ENCODE data around the gene MED22. TPM values are rescaled to one million over a fixed set of nuclear protein-coding genes. Genes with fewer than 3 reads are reported as not detected.
A peak's percentile ranks its signal among the peaks of the same experiment; 100 is the strongest.

Gene MED22
- total RNA-seq, 3 donors from 2014 or later (not counting 1 experiment from before 2014, with no cell fraction given): 23.8 to 37.0 (median 28.1) TPM

DNA sequence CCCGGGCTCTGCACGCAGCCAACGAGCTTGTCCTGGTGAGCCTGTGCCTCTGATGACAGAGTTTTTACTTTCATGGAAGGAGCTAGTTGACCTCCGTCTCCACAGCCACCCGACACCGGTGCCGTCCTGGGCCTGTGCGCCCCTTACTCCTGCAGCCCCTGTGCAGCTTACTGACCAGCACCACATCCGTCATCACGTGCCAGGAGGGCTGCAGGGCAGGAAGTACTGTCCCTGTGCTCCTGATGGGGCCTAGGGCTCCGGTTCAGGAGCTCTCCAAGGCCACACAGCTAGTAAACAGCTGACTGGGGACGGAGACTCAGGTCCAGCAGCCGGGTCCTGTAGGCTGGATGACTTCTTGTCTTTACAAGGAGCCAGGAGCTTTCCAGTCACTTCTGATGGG lies 38.4 kb upstream of the MED22 start:
- no peaks in the 10 kb centered on the region for H3K36me3 Mint-ChIP-seq
- Histone ChIP-seq H3K27ac (ENCODE audit: low read length) (no peak overlapping the region), H3K4me1 (ENCODE audit: control insufficient read depth, insufficient read depth, low read length) (no peaks in the 10 kb centered on the region), H3K4me3 (ENCODE audit: low read length) (no peak overlapping the region), H3K9me3 (ENCODE audit: control insufficient read depth, insufficient read depth, low read length) (no peaks in the 10 kb centered on the region), H3K36me3 (ENCODE audit: control insufficient read depth, insufficient read depth, low read length) (no peaks in the 10 kb centered on the region), H3K27me3 (ENCODE audit: control insufficient read depth, insufficient read depth, low read length) (no peaks in the 10 kb centered on the region)
- WGBS (ENCODE audit: insufficient coverage): 89% methylated on average over 13 of the region's 13 CpGs
- no peak for DNase-seq
- no peaks in the 10 kb centered on the region for H3K4me1 Mint-ChIP-seq
- TF ChIP-seq, protein P1, sequence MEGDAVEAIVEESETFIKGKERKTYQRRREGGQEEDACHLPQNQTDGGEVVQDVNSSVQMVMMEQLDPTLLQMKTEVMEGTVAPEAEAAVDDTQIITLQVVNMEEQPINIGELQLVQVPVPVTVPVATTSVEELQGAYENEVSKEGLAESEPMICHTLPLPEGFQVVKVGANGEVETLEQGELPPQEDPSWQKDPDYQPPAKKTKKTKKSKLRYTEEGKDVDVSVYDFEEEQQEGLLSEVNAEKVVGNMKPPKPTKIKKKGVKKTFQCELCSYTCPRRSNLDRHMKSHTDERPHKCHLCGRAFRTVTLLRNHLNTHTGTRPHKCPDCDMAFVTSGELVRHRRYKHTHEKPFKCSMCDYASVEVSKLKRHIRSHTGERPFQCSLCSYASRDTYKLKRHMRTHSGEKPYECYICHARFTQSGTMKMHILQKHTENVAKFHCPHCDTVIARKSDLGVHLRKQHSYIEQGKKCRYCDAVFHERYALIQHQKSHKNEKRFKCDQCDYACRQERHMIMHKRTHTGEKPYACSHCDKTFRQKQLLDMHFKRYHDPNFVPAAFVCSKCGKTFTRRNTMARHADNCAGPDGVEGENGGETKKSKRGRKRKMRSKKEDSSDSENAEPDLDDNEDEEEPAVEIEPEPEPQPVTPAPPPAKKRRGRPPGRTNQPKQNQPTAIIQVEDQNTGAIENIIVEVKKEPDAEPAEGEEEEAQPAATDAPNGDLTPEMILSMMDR (IDR thresholded peaks at IDR 0.05): no peak
- H3K9me3 Mint-ChIP-seq: no peaks in the 10 kb centered on the region
- no peak for ATAC-seq
- H3K27ac Mint-ChIP-seq: no peak overlapping the region
- peaks cover 0 to 8% of the 10 kb centered on the region in 2 donors for H3K27me3 Mint-ChIP-seq (ENCODE audit: low read depth in 2 of 2)
- H3K4me3 Mint-ChIP-seq: no peak overlapping the region
- intact Hi-C loops (cut with micrococcal nuclease): no loop called here

- H3K27me3 Mint-ChIP-seq (ENCODE audit: low read depth in 2 of 2): peaks cover 0 to 4% of the 10 kb centered on the region in 2 donors
- no peak overlapping the region for H3K27ac ChIP-seq (ENCODE audit: low read length)
- TF ChIP-seq, protein P1 (IDR thresholded peaks at IDR 0.05): no peak
- DNase-seq (no peak), ATAC-seq (no peak)
- no peaks in the 10 kb centered on the region for H3K4me1 Mint-ChIP-seq
- intact Hi-C loops (cut with micrococcal nuclease): no loop called here
- H3K4me3 Mint-ChIP-seq: no peak overlapping the region
- no peaks in the 10 kb centered on the region for H3K27me3 ChIP-seq (ENCODE audit: control insufficient read depth, insufficient read depth, low read length)
- H3K36me3 Mint-ChIP-seq: no peaks in the 10 kb centered on the region
- H3K4me3 ChIP-seq (ENCODE audit: low read length): no peak overlapping the region
- H3K9me3 ChIP-seq (ENCODE audit: control insufficient read depth, insufficient read depth, low read length): no peaks in the 10 kb centered on the region
- no peaks in the 10 kb centered on the region for H3K4me1 ChIP-seq (ENCODE audit: control insufficient read depth, insufficient read depth, low read length)
- H3K9me3 Mint-ChIP-seq: no peaks in the 10 kb centered on the region
- H3K27ac Mint-ChIP-seq: no peak overlapping the region
- WGBS (ENCODE audit: insufficient coverage): 89% methylated on average over 14 of the region's 14 CpGs
- H3K36me3 ChIP-seq (ENCODE audit: control insufficient read depth, insufficient read depth, low read length): no peaks in the 10 kb centered on the region
Measured at GRCh38 chr9:133385452-133385851, 37.5 kb upstream of the MED22 start.

DNA sequence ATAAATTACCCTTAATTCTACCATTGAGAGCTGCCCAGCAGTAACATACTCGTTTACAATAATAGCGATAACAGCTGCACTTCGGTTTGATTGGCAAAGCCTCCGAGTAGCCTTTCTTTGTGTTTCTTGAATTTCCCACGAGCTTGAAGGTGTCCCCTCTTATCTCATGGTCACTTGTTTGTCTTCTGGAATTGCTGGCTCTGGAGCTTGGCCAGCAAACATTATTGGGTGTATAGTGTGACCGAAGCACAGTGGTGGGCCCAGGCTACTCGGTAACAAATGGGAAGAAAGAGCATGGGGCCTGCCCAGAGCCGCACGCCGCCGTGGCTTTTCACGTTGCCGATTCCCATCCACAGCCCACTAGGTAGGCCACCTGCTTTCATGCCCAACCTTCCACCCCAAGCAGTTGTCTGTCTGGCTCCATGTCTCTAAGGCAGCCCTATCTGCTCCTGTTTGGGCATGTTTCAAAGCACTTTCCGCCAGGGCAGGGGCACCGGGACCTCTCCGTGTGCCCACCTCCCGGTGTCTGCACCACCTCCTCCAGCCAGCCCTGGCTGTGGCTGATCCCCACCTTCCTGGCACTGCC lies 36.9 kb upstream of the MED22 start:
- TF ChIP-seq, protein P1 (IDR thresholded peaks at IDR 0.05): no peak
- Mint-ChIP-seq H3K4me1 (no peaks in the 10 kb centered on the region), H3K36me3 (no peaks in the 10 kb centered on the region), H3K9me3 (no peaks in the 10 kb centered on the region), H3K4me3 (no peak overlapping the region), H3K27ac (no peak overlapping the region), H3K27me3 (ENCODE audit: low read depth in 2 of 2) (peaks cover 0 to 4% of the 10 kb centered on the region in 2 donors)
- no peaks in the 10 kb centered on the region for H3K36me3 ChIP-seq (ENCODE audit: control insufficient read depth, insufficient read depth, low read length)
- no peak overlapping the region for H3K4me3 ChIP-seq (ENCODE audit: low read length)
- H3K27me3 ChIP-seq (ENCODE audit: control insufficient read depth, insufficient read depth, low read length): no peaks in the 10 kb centered on the region
- no peaks in the 10 kb centered on the region for H3K9me3 ChIP-seq (ENCODE audit: control insufficient read depth, insufficient read depth, low read length)
- ATAC-seq (no peak), DNase-seq (no peak)
- no peaks in the 10 kb centered on the region for H3K4me1 ChIP-seq (ENCODE audit: control insufficient read depth, insufficient read depth, low read length)
- no peak overlapping the region for H3K27ac ChIP-seq (ENCODE audit: low read length)
- WGBS (ENCODE audit: insufficient coverage): 96% methylated on average over 17 of the region's 17 CpGs
- intact Hi-C loops (cut with micrococcal nuclease): no loop called here

DNA sequence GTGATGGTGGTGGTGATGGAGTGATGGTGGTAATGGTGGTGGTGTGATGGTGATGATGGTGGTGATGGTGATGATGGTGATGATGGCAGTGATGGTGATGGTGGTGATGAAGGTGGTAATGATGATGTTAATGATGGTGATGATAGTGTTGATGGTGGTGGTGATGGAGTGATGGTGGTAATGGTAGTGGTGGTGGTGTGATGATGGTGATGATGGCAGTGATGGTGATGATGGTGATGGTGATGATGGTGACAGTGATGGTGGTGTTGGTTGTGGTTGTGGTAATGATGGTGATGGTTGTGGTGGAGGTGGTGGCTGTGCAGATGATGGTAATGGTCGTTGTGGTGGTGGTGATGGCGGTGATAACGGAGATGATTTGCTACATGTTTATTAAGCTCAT lies 35.5 kb upstream of the MED22 start:
- DNase-seq (no peak), ATAC-seq (peak in 1 of 3 donors; percentile 15)
- no peak overlapping the region for H3K27ac Mint-ChIP-seq
- TF ChIP-seq, protein P1 (IDR thresholded peaks at IDR 0.05): no peak
- H3K4me3 Mint-ChIP-seq: no peak overlapping the region
- intact Hi-C loops (cut with micrococcal nuclease): no loop called here
- Histone ChIP-seq H3K9me3 (ENCODE audit: control insufficient read depth, insufficient read depth, low read length) (no peaks in the 10 kb centered on the region), H3K27me3 (ENCODE audit: control insufficient read depth, insufficient read depth, low read length) (no peaks in the 10 kb centered on the region), H3K36me3 (ENCODE audit: control insufficient read depth, insufficient read depth, low read length) (no peaks in the 10 kb centered on the region), H3K4me3 (ENCODE audit: low read length) (no peak overlapping the region), H3K4me1 (ENCODE audit: control insufficient read depth, insufficient read depth, low read length) (no peaks in the 10 kb centered on the region), H3K27ac (ENCODE audit: low read length) (no peak overlapping the region)
- H3K27me3 Mint-ChIP-seq (ENCODE audit: low read depth in 2 of 2): no peaks in the 10 kb centered on the region
- no peaks in the 10 kb centered on the region for H3K36me3 Mint-ChIP-seq
- 85% methylated on average over 3 of the region's 3 CpGs for WGBS (ENCODE audit: insufficient coverage)
- H3K4me1 Mint-ChIP-seq: no peaks in the 10 kb centered on the region
- no peaks in the 10 kb centered on the region for H3K9me3 Mint-ChIP-seq

Data from natural killer cell (primary cell).